Fibroblast of skin of abdomen (primary cell): ENCODE results near the gene FHL2.

Source experiments
- DNase-seq: peaks from one replicate; pipeline ENCODE4 v3.0.0-alpha.2; 2013

Gene FHL2

GRCh38 chr2:105397025-105397722 is 1.7 kb downstream of the FHL2 start:
- DNase-seq = no peak

DNA sequence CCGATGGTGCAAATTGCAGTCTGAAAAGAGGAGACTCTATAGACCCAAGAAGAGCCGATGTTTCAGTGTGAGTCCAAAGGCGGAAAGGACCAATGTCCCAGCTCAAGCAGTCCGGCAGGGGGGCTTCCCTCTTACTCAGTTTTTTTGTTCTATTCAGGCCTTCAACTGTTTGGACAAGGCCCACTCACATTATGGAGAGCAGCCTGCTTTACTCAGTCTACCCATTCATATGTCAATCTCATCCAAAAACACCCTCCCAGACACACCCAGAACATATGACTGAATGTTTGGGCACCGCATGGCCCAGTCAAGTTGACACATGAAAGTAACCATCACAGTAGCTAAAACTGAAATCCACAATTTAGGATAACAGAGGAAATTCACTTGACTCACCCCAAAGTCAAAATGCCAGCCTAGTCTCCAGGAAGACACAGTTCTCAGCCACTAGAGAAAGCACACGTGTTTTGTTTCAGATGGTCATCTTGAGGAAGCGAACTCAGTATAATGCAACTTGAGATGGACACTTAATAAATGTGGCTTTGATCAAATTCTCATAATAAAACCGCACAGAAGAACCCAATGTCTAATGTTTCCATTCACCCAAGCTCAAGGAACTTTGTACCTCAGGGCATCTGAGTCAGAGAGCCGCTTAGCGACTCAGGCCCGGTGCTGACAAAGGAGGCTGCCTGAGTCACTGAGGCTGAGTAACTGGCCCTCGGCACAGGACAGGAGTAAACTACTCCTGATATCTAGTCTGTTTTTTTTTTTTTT is 2.4 kb downstream of the FHL2 start:
- DNase-seq = peak; percentile 95

- DNase-seq = no peak
Observed at GRCh38 chr2:105395691-105396090, 3.2 kb downstream of the FHL2 start.

DNA sequence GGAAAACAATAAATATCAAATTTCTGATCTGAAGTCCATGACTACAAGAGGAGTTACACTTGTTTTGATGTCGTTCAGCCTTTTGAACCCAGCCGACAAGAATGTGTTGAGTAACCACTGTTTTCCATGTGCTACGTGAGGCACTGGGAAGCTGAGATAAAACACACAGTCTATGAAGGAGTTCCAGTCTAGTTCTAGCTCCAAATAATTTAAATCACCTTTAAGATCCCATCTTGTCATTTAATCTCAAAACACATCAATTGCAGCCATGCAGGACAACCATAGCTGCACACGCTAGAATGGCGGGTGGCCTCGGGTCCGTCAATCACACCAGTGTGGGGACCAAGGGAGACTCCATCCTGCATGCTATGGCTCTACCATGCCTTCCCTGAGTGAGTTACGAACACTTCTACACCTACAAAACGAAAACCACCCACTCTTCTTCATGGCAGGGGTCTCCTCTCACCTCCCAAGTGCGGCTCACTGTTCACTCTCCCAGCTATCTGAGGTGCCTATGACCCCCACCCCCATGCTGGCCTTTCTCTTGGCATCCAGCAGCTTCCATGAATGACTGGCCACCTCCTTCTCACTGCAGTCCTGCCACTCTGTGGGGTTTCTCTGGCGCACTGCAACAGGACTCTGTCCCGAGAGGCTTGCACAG is 3.8 kb downstream of the FHL2 start:
- DNase-seq = no peak

DNA sequence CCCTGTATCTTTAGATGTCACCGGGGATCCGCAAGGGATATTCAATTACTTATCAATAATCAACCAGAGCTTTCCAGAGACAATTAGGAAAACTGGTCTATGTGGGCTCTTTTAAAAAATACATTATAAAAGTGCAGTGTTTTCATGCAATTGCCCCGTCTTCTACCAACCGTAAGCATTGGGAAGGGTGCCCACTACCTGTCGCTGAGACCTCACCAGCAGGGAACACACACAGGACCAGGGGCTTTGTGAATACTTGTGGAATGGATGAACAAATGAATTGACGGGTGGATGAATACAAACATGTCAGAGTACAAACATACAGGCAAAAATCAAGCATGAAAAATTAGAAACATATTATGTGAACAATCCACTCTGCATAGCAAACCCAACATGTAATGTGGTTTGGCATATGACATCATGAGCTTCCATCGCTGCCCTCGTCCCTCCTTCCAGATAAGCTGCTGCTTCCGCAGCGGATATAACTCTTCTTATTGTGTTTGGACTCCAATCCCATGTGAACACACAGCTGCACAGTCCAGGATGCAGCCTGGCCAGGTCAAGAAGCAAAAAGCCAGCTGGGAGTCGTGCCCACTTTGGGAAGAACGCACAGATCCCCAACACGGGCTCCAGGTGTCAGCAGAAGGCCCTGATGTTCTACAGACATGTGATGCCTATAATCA is 5.3 kb downstream of the FHL2 start:
- DNase-seq = peak; percentile 89

DNA sequence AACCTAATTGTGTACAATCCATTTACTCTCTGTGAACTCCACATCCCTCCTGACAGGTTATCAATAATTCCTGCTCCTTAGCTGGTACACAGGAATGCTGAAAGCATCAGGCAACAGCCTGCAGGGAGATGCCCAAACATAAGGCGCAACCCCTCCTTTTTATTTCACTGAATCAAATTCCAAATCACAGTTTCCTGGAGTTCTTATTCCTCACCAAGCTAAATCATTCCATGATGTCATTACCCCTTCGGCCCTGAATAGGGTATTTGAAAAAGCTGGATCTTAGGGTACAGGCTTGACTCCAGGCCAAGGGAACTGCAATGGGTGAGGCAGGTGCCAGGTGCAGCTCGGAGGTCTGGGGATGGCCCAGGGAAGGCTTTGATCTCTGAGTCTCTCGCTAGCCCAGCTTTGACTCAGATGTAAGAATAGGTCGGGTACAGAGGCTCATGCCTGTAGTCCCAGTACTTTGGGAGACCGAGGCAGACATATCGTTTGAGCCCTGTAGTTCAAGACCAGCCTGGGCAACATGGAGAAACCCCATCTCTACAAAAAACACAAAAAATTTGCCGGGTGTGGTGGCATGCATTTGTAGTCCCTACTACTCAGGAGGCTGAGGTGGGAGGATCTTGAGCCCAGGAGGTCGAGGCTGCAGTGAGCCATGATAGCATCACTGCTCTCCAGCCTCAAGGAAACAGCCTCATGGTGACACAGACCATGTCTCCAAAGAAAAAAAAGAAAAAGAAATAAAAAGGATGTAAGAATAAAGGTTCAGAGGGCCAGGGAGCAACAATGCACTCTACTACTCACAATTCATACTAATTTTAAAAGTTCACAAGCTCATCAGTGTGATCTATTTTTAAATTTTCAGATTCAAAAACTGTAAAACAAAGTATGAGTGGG is 6.8 kb downstream of the FHL2 start:
- no peak for DNase-seq

DNA sequence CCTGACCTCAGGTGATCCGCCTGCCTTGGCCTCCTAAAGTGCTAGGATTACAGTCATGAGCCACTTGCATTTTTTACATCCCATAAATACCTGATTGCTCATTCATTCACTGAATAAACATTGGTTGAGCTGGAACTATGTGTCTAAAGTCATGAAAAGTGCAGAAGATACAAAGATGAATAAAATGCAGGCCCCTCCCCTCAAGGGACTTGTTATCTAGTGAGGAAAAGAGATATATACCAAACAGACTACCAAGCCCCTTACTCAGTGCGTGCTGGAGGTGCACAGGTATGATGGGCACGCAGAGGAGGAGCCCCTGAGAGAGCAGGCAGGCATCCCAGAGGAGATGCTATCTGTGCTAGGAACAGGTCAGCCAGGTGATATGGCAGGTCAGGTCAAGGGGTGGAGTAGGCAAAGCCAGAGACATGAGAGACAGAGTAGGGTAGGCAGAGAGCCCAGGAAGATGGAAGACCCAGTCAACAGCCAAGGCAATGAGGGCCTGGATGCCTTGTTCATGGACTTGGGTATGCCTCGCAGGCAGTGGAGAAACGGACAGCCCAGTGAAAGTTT is 7.7 kb downstream of the FHL2 start:
- peak; percentile 69 for DNase-seq

- no peak for DNase-seq
Observed at GRCh38 chr2:105390454-105390853, 8.4 kb downstream of the FHL2 start.

- peak; percentile 93 for DNase-seq
Observed at GRCh38 chr2:105388971-105389381, 9.9 kb downstream of the FHL2 start.

- DNase-seq = no peak
Observed at GRCh38 chr2:105387225-105387624, 11.6 kb downstream of the FHL2 start.

- no peak for DNase-seq
Observed at GRCh38 chr2:105385731-105386540, 12.9 kb downstream of the FHL2 start.

GRCh38 chr2:105384861-105385260 is 14.0 kb downstream of the FHL2 start:
- no peak for DNase-seq

DNA sequence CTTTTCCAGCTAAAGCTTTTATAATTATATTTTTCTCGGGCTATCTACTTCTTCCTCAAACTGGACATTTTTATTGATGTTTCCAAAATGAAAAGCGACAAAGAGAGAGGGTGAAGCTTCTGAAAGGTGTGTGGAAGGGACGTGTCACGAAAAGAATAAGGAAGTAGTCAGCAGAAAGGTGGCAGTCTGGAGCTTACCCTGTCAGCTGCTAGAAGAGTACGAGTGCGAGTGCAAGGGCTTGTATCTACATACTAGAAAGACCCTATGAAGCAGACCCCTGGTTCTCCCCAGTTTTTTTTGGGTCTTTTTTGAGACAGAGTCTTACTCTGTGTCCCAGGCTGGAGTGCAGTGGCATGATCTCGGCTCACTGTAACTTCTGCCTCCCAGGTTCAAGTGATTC is 14.6 kb downstream of the FHL2 start:
- no peak for DNase-seq

DNA sequence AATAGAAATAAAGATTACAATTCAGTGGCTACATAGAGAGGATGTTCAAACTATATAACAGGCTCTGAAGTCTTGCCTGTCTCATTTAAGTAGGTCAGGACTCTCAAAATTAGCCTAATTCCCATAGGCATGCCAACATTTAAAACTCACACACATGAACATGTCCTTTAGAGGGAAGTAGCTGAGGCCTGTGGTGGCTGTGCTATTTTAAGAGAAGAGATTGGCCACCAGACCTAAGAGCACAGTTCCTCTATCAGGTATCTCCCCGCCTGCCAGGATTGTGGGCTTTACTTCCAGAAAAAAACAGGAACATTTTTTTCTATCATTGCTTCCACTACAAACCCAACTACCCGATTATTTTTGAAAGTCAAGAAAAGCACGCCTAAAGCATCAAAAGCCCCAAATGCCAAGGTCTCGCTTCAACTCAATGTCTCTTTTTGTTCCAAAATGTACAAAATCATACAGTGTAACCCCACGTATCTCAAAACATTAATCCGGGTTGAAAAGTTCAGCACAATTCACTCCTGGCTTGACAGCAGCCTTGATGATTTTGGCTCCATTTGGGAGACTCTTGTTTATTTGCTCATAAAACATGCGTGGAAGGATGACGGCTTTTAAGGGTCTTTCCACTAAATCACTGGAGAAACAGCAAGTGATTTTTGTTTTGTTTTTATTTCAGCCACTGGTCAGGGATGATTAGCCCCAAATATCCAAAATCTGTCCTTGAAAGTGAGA is 15.3 kb downstream of the FHL2 start:
- DNase-seq = no peak

GRCh38 chr2:105382177-105382576 is 16.7 kb downstream of the FHL2 start:
- DNase-seq = no peak

- no peak for DNase-seq
Observed at GRCh38 chr2:105381101-105381668, 17.7 kb downstream of the FHL2 start.

- DNase-seq = no peak
Observed at GRCh38 chr2:105380432-105381100, 18.3 kb downstream of the FHL2 start.

GRCh38 chr2:105379741-105380186 is 19.1 kb downstream of the FHL2 start:
- no peak for DNase-seq

GRCh38 chr2:105378921-105379383 is 19.9 kb downstream of the FHL2 start:
- DNase-seq = no peak
